ENCODE data around the gene KLHDC2. TPM values are rescaled to one million over a fixed set of nuclear protein-coding genes. Genes with fewer than 3 reads are reported as not detected.

The KLHDC2 gene
- polyA plus RNA-seq, 2 of the 4 experiments (the other 2 are of a cell fraction) = 46.4 to 83.7 TPM

- WGBS (ENCODE audit: missing lambda C conversion rate) = 91% methylated on average over 3 of the region's 3 CpGs
- POLR2A ChIA-PET = interaction anchor here (1.5 kb wide), 1 partner anchor 16 kb away, joined by 5 read pairs; the partner anchor contains the start of gene KLHDC2
- Histone ChIP-seq H3K4me1 (no peaks in the 10 kb centered on the region), H3K9me3 (no peaks in the 10 kb centered on the region), H3K4me3 (no peak overlapping the region), H3K27ac (no peak overlapping the region), H3K4me2 (no peak overlapping the region)
- ATAC-seq (no peak), FAIRE-seq (no peak), DNase-seq (ENCODE audit: low read depth in 1 of 2, low spot score in 1 of 2) (no peak)
- CTCF ChIA-PET = interaction anchor here (0.6 kb wide), 1 partner anchor 11 kb away, joined by 3 read pairs; no protein-coding TSS in a partner anchor
- TF ChIP-seq MAFK (IDR thresholded peaks at IDR 0.05; ENCODE audit: partially characterized antibody) = peak; percentile 63
- TF ChIP-seq EHF (CRISPR knock-in tag; IDR thresholded peaks at IDR 0.05) = no peak
Measured at GRCh38 chr14:49783394-49784014, 15.6 kb downstream of the KLHDC2 start.

- Histone ChIP-seq H3K27ac (no peak overlapping the region), H3K9me3 (no peaks in the 10 kb centered on the region), H3K4me2 (no peak overlapping the region), H3K4me1 (no peaks in the 10 kb centered on the region), H3K4me3 (no peak overlapping the region)
- no peak for TF ChIP-seq POLR2AphosphoS2 (conservative IDR thresholded peaks at IDR 0.05; ENCODE audit: low read length)
- TF ChIP-seq POLR2A (IDR thresholded peaks at IDR 0.05; ENCODE audit: low read length) = no peak
- TF ChIP-seq, protein P1, sequence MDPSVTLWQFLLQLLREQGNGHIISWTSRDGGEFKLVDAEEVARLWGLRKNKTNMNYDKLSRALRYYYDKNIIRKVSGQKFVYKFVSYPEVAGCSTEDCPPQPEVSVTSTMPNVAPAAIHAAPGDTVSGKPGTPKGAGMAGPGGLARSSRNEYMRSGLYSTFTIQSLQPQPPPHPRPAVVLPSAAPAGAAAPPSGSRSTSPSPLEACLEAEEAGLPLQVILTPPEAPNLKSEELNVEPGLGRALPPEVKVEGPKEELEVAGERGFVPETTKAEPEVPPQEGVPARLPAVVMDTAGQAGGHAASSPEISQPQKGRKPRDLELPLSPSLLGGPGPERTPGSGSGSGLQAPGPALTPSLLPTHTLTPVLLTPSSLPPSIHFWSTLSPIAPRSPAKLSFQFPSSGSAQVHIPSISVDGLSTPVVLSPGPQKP (IDR thresholded peaks at IDR 0.05; ENCODE audit: low read depth, low read length) = no peak
- no peak for TF ChIP-seq RCOR1 (IDR thresholded peaks at IDR 0.05; ENCODE audit: low read depth, low read length)
- TF ChIP-seq SREBF2 (IDR thresholded peaks at IDR 0.05) = no peak
- TF ChIP-seq HEYL (CRISPR knock-in tag; IDR thresholded peaks at IDR 0.05) = no peak
- no peak for TF ChIP-seq E2F6 (IDR thresholded peaks at IDR 0.05; ENCODE audit: borderline replicate concordance, low read depth)
- no peak for TF ChIP-seq BHLHE40 (IDR thresholded peaks at IDR 0.05; ENCODE audit: low read depth, low read length)
- TF ChIP-seq MYC (IDR thresholded peaks at IDR 0.05; ENCODE audit: borderline replicate concordance, low read length) = no peak
- no peak for TF ChIP-seq EP300 (IDR thresholded peaks at IDR 0.05)
- TF ChIP-seq JUNB (IDR thresholded peaks at IDR 0.05) = no peak
- TF ChIP-seq ZFP36 (IDR thresholded peaks at IDR 0.05; ENCODE audit: borderline replicate concordance, partially characterized antibody) = no peak
- TF ChIP-seq ZSCAN20 (CRISPR knock-in tag; IDR thresholded peaks at IDR 0.05) = no peak
- no peak for TF ChIP-seq PHF8 (IDR thresholded peaks at IDR 0.05; ENCODE audit: borderline replicate concordance, low read depth)
- TF ChIP-seq CEBPB (IDR thresholded peaks at IDR 0.05) = no peak
- TF ChIP-seq RARB (CRISPR knock-in tag; IDR thresholded peaks at IDR 0.05) = no peak
- TF ChIP-seq TP53 (CRISPR knock-in tag; IDR thresholded peaks at IDR 0.05) = no peak
- TF ChIP-seq CHD4 (IDR thresholded peaks at IDR 0.05; ENCODE audit: borderline replicate concordance) = no peak
- FAIRE-seq (no peak), ATAC-seq (no peak), DNase-seq (ENCODE audit: low read depth in 1 of 2, low spot score in 1 of 2) (no peak)
- ChIA-PET CTCF (interaction anchor here (0.6 kb wide), 1 partner anchor 55 kb away, joined by 5 read pairs; no protein-coding TSS in a partner anchor), POLR2A (no interaction called here)
- 98% methylated on average over 2 of the region's 2 CpGs for WGBS (ENCODE audit: missing lambda C conversion rate)
Measured at GRCh38 chr14:49786315-49786714, 18.4 kb downstream of the KLHDC2 start.

DNA sequence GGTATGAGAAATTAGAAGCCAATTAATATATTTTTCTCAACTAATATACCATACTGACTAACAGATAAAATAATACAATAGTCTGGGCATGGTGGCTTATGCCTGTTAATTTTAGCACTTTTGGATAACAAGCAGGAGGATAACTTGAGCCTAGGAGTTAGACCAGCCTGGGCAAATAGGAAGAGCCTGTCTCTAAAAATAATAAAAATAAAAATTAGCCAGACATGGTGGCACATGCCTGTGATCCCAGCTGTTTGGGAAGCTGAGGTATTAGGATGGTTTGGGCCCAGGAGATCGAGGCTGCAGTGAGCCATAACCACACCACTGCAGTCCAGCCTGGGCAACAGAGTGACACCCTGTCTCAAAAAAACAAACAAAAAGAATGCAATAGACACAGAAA, 24.7 kb downstream of the KLHDC2 start:
- FAIRE-seq (no peak), DNase-seq (ENCODE audit: low read depth in 1 of 2, low spot score in 1 of 2) (no peak), ATAC-seq (no peak)
- Histone ChIP-seq H3K27ac (no peak overlapping the region), H3K9me3 (no peaks in the 10 kb centered on the region), H3K4me1 (no peaks in the 10 kb centered on the region), H3K4me2 (no peak overlapping the region), H3K4me3 (no peak overlapping the region)
- POLR2A ChIA-PET = no interaction called here
- TF ChIP-seq POLR2AphosphoS2 (conservative IDR thresholded peaks at IDR 0.05; ENCODE audit: low read length) (no peak), TP53 (CRISPR knock-in tag; IDR thresholded peaks at IDR 0.05) (no peak), CBX2 (IDR thresholded peaks at IDR 0.05; ENCODE audit: borderline replicate concordance, low read depth) (no peak), MAFK (IDR thresholded peaks at IDR 0.05; ENCODE audit: partially characterized antibody) (no peak), RNF2 (IDR thresholded peaks at IDR 0.05; ENCODE audit: borderline replicate concordance, low read depth) (no peak), NR3C1 (IDR thresholded peaks at IDR 0.05) (no peak), PBX3 (IDR thresholded peaks at IDR 0.05) (no peak), KDM1A (IDR thresholded peaks at IDR 0.05; ENCODE audit: low read depth) (no peak)
- TF ChIP-seq, protein P2, sequence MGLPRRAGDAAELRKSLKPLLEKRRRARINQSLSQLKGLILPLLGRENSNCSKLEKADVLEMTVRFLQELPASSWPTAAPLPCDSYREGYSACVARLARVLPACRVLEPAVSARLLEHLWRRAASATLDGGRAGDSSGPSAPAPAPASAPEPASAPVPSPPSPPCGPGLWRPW (IDR thresholded peaks at IDR 0.05) = no peak
- CTCF ChIA-PET = interaction anchor here (0.7 kb wide), 1 partner anchor 13 kb away, joined by 3 read pairs; no protein-coding TSS in a partner anchor
- WGBS (ENCODE audit: missing lambda C conversion rate) = 10% methylated on average over 1 of the region's 1 CpG

All from A549 (cell line).